WTC11 (cell line): Measurements from ENCODE around the gene STAM. TPM values are rescaled to one million over a fixed set of nuclear protein-coding genes. Genes with fewer than 3 reads are reported as not detected.
A peak's percentile ranks its signal among the peaks of the same experiment; 100 is the strongest.

Source experiments
- ATAC-seq: fragments of 200-7000 bp; cut with Tn5 transposase; 2 replicates; pipeline ENCODE4 v1.10.0; 2021; ENCODE audit warnings: mild to moderate bottlenecking, moderate library complexity
- CTCF ChIA-PET: fragments of 300-600 bp; sonication (Branson Sonifier 250); formaldehyde crosslinking; loops from one replicate; lab custom pipeline; 2021; ENCODE audit warnings: antibody characterized with exemption; lab: Charles Lee
- POLR2A ChIA-PET: fragments of 350-600 bp; sonication (Branson Sonifier 250); formaldehyde crosslinking; loops from one replicate; lab custom pipeline; 2021; ENCODE audit warnings: antibody characterized with exemption; lab: Charles Lee
- DNase-seq: peaks from one replicate; pipeline ENCODE4 v3.0.0; 2021; ENCODE audit warnings: low spot score
- H3K27ac Mint-ChIP-seq: 2 replicates; pipeline ENCODE4 v1.8.0; 2021; ENCODE audit warnings: mixed read lengths
- H3K27me3 Mint-ChIP-seq: 2 replicates; pipeline ENCODE4 v1.8.0; 2021; ENCODE audit warnings: low read depth, mild to moderate bottlenecking, moderate library complexity, mixed read lengths
- H3K36me3 Mint-ChIP-seq: 2 replicates; pipeline ENCODE4 v1.8.0; 2021; ENCODE audit warnings: mixed read lengths
- H3K4me1 Mint-ChIP-seq: 2 replicates; pipeline ENCODE4 v1.8.0; 2022; ENCODE audit warnings: mixed read lengths
- H3K4me3 Mint-ChIP-seq: 2 replicates; pipeline ENCODE4 v1.8.0; 2021; ENCODE audit warnings: mild to moderate bottlenecking, moderate library complexity, mixed read lengths
- H3K9me3 Mint-ChIP-seq: 2 replicates; pipeline ENCODE4 v1.8.0; 2021; ENCODE audit warnings: mixed read lengths
- CDX4 ChIP-seq: fragments of 250-450 bp; sonication (Bioruptor Pico); IDR thresholded peaks from 2 replicates; pipeline ENCODE4 v1.9.0; 2021; ENCODE audit warnings: moderate library complexity, mild to moderate bottlenecking, inconsistent platforms, borderline replicate concordance
- CREB1 ChIP-seq: sonication (generic); formaldehyde crosslinking; IDR thresholded peaks from 2 replicates; pipeline ENCODE4 v1.8.0; 2023; ENCODE audit warnings: mild to moderate bottlenecking, missing genetic modification reagents
- CTCF ChIP-seq: fragments of 200-600 bp; IDR thresholded peaks from 2 replicates; pipeline ENCODE4 v1.8.0; 2022; ENCODE audit warnings: antibody characterized with exemption
- E2F5 ChIP-seq: sonication (generic); formaldehyde crosslinking; IDR thresholded peaks from 2 replicates; pipeline ENCODE4 v1.8.1; 2022; ENCODE audit warnings: mild to moderate bottlenecking, moderate library complexity, missing genetic modification reagents
- ESRRA ChIP-seq: sonication (generic); formaldehyde crosslinking; IDR thresholded peaks from 2 replicates; pipeline ENCODE4 v1.8.1; 2022; ENCODE audit warnings: mild to moderate bottlenecking, missing genetic modification reagents, borderline replicate concordance
- FOXP1 ChIP-seq: sonication (generic); formaldehyde crosslinking; IDR thresholded peaks from 2 replicates; pipeline ENCODE4 v1.8.0; 2022; ENCODE audit warnings: missing genetic modification reagents, mild to moderate bottlenecking, moderate library complexity, borderline replicate concordance
- FOXP4 ChIP-seq: sonication (generic); formaldehyde crosslinking; IDR thresholded peaks from 2 replicates; pipeline ENCODE4 v1.8.0; 2022; ENCODE audit warnings: mild to moderate bottlenecking, missing genetic modification reagents
- GRHL2 ChIP-seq: fragments of 250-450 bp; sonication (Bioruptor Pico); IDR thresholded peaks from 2 replicates; pipeline ENCODE4 v1.8.0; 2022; ENCODE audit warnings: mild to moderate bottlenecking, moderate library complexity; ENCODE audit not compliant: insufficient replicate concordance, severe bottlenecking
- GTF2I ChIP-seq: fragments of 250-450 bp; sonication (Bioruptor Pico); conservative IDR thresholded peaks from 2 replicates; pipeline ENCODE4 v1.4.0; 2021; ENCODE audit warnings: mild to moderate bottlenecking
- HMGXB4 ChIP-seq: sonication (generic); formaldehyde crosslinking; IDR thresholded peaks from 2 replicates; pipeline ENCODE4 v1.8.1; 2023; ENCODE audit warnings: mild to moderate bottlenecking, moderate library complexity, missing genetic modification reagents
- JAZF1 ChIP-seq: fragments of 250-450 bp; sonication (Bioruptor Pico); IDR thresholded peaks from 2 replicates; pipeline ENCODE4 v1.9.0; 2021; ENCODE audit warnings: moderate library complexity, mild to moderate bottlenecking, inconsistent platforms
- KAT7 ChIP-seq: sonication (generic); formaldehyde crosslinking; IDR thresholded peaks from 2 replicates; pipeline ENCODE4 v1.8.1; 2023; ENCODE audit warnings: missing genetic modification reagents, mild to moderate bottlenecking, borderline replicate concordance
- ZNF121 ChIP-seq: sonication (generic); formaldehyde crosslinking; IDR thresholded peaks from 2 replicates; pipeline ENCODE4 v1.8.0; 2023; ENCODE audit warnings: missing genetic modification reagents
- ZNF263 ChIP-seq: sonication (generic); formaldehyde crosslinking; IDR thresholded peaks from 2 replicates; pipeline ENCODE4 v1.8.1; 2022; ENCODE audit warnings: low read depth, mild to moderate bottlenecking, moderate library complexity, missing genetic modification reagents
- ZNF281 ChIP-seq: sonication (generic); formaldehyde crosslinking; IDR thresholded peaks from 2 replicates; pipeline ENCODE4 v1.8.0; 2023; ENCODE audit warnings: mild to moderate bottlenecking, missing genetic modification reagents
- ZNF317 ChIP-seq: sonication (generic); formaldehyde crosslinking; IDR thresholded peaks from 2 replicates; pipeline ENCODE4 v1.8.1; 2023; ENCODE audit warnings: low read depth, mild to moderate bottlenecking, moderate library complexity, missing genetic modification reagents, borderline replicate concordance
- ZNF396 ChIP-seq: fragments of 250-450 bp; sonication (Bioruptor Pico); IDR thresholded peaks from 2 replicates; pipeline ENCODE4 v1.8.0; 2021; ENCODE audit warnings: mild to moderate bottlenecking, moderate library complexity, borderline replicate concordance
- ZNF416 ChIP-seq: fragments of 250-450 bp; sonication (Bioruptor Pico); IDR thresholded peaks from 2 replicates; pipeline ENCODE4 v1.9.0; 2021; ENCODE audit warnings: mild to moderate bottlenecking, inconsistent platforms
- ZNF512 ChIP-seq: sonication (generic); formaldehyde crosslinking; IDR thresholded peaks from 2 replicates; pipeline ENCODE4 v1.8.1; 2022; ENCODE audit warnings: missing genetic modification reagents, borderline replicate concordance
- ZNF671 ChIP-seq: fragments of 250-450 bp; sonication (Bioruptor Pico); IDR thresholded peaks from 2 replicates; pipeline ENCODE4 v1.8.0; 2021; ENCODE audit warnings: mild to moderate bottlenecking
- total RNA-seq: library from RNA; stranded (reverse); gene quantifications from 3 replicates; pipeline ENCODE4 v1.2.3, GENCODE V29; 2021

The STAM gene
- total RNA-seq, 1 experiment from 2014 or later: 24.2 TPM

- no peak for TF ChIP-seq FOXP4
- TF ChIP-seq GTF2I (CRISPR knock-in tag): no peak
- no peak for TF ChIP-seq ZNF281 (CRISPR knock-in tag)
- TF ChIP-seq ZNF263 (CRISPR knock-in tag): no peak
- no peak for TF ChIP-seq KAT7 (CRISPR knock-in tag)
- TF ChIP-seq ESRRA (CRISPR knock-in tag): no peak
- TF ChIP-seq GRHL2: no peak
- TF ChIP-seq, all 79 proteins: peak for 0
These were observed 57.4 kb downstream of the STAM start (continued) for GRCh38 chr10:17701301-17701700.

GRCh38 chr10:17703706-17704105 is 59.8 kb downstream of the STAM start:
- no peaks in the 10 kb centered on the region for H3K9me3 Mint-ChIP-seq
- peaks cover 18% of the 10 kb centered on the region for H3K36me3 Mint-ChIP-seq
- ATAC-seq (no peak), DNase-seq (no peak)
- no peak overlapping the region for H3K4me3 Mint-ChIP-seq
- no peaks in the 10 kb centered on the region for H3K27me3 Mint-ChIP-seq
- TF ChIP-seq CTCF: no peak
- TF ChIP-seq CDX4: no peak
- TF ChIP-seq E2F5: no peak
- TF ChIP-seq ZNF317 (CRISPR knock-in tag): no peak
- TF ChIP-seq ZNF396 (CRISPR knock-in tag): no peak
- TF ChIP-seq JAZF1: no peak
- no peak for TF ChIP-seq FOXP1 (CRISPR knock-in tag)
- TF ChIP-seq HMGXB4 (CRISPR knock-in tag): no peak
- no peak for TF ChIP-seq KAT7 (CRISPR knock-in tag)
- no peak for TF ChIP-seq CREB1 (CRISPR knock-in tag)
- TF ChIP-seq ZNF671 (CRISPR knock-in tag): no peak
- TF ChIP-seq ZNF121 (CRISPR knock-in tag): no peak
- TF ChIP-seq ZNF416 (CRISPR knock-in tag): no peak
- TF ChIP-seq ZNF512 (CRISPR knock-in tag): no peak
- CTCF ChIA-PET: interaction anchor here (0.6 kb wide), 1 partner anchor 251 kb away, joined by 4 read pairs; no protein-coding TSS in a partner anchor
- peak overlapping the region; percentile 15; the same call in 1 of the 2 replicates for H3K27ac Mint-ChIP-seq
- POLR2A ChIA-PET: no interaction called here
- no peaks in the 10 kb centered on the region for H3K4me1 Mint-ChIP-seq
